ENCODE results near the gene KCNA1. TPM values are rescaled to one million over a fixed set of nuclear protein-coding genes. Genes with fewer than 3 reads are reported as not detected.

The KCNA1 gene
- total RNA-seq, 1 experiment from 2014 or later = not detected

GRCh38 chr12:4894019-4894418 is 15.7 kb upstream of the KCNA1 start:
- ChIA-PET POLR2A (ENCODE audit: unreplicated experiment) (no interaction called here), CTCF (no interaction called here)
- intact Hi-C loops (cut with micrococcal nuclease) = no loop called here

GRCh38 chr12:4899364-4899763 is 10.3 kb upstream of the KCNA1 start:
- Histone ChIP-seq H2AFZ (ENCODE audit: low read length) (no peak overlapping the region), H3K27ac (ENCODE audit: low read length) (no peak overlapping the region), H3K4me1 (ENCODE audit: insufficient read depth, low read length) (no peaks in the 10 kb centered on the region), H3K27me3 (ENCODE audit: low read length) (peaks cover 6% of the 10 kb centered on the region), H3K36me3 (ENCODE audit: low read depth, low read length) (no peaks in the 10 kb centered on the region), H4K20me1 (ENCODE audit: low read length) (no peaks in the 10 kb centered on the region), H3F3A (ENCODE audit: low read length, unreplicated experiment) (no peaks in the 10 kb centered on the region), H3K4me2 (ENCODE audit: low read length) (no peak overlapping the region), H3K9me3 (ENCODE audit: low read length) (no peaks in the 10 kb centered on the region), H3K4me3 (ENCODE audit: low read length) (no peak overlapping the region), H3K9ac (ENCODE audit: low read length) (no peak overlapping the region), H3K79me2 (ENCODE audit: low read length) (no peaks in the 10 kb centered on the region), H3K9me2 (replicated peaks; ENCODE audit: low read length) (no peaks in the 10 kb centered on the region)
- ChIA-PET POLR2A (ENCODE audit: unreplicated experiment) (no interaction called here), CTCF (no interaction called here)
- DNase-seq = no peak
- no TSS peak for BruUV-seq (replicated peaks)
- intact Hi-C loops (cut with micrococcal nuclease) = no loop called here
- 0 out of 2 replicates have a peak, but pooled peaks have one; percentile 8 for TF ChIP-seq CTCF (conservative IDR thresholded peaks at IDR 0.05; ENCODE audit: low read depth, low read length)
- no peak for TF ChIP-seq EZH2 (IDR thresholded peaks at IDR 0.05; ENCODE audit: low read length, unreplicated experiment)
- no peak for TF ChIP-seq EZH2phosphoT487 (IDR thresholded peaks at IDR 0.05; ENCODE audit: borderline replicate concordance, low read length)
- ATAC-seq = no peak

More at GRCh38 chr12:4894019-4894418, 15.7 kb upstream of the KCNA1 start:
- no peak overlapping the region for H3K9ac ChIP-seq (ENCODE audit: low read length)
- H3K4me1 ChIP-seq (ENCODE audit: insufficient read depth, low read length) = no peaks in the 10 kb centered on the region
- no peaks in the 10 kb centered on the region for H3K36me3 ChIP-seq (ENCODE audit: low read depth, low read length)
- H3K4me3 ChIP-seq (ENCODE audit: low read length) = no peak overlapping the region
- peaks cover 17% of the 10 kb centered on the region for H3K27me3 ChIP-seq (ENCODE audit: low read length)
- DNase-seq (no peak), ATAC-seq (no peak)
- no TSS peak for BruUV-seq (replicated peaks)
- no peaks in the 10 kb centered on the region for H3K79me2 ChIP-seq (ENCODE audit: low read length)
- H2AFZ ChIP-seq (ENCODE audit: low read length) = no peak overlapping the region
- TF ChIP-seq EZH2phosphoT487 (IDR thresholded peaks at IDR 0.05; ENCODE audit: borderline replicate concordance, low read length) (no peak), EZH2 (IDR thresholded peaks at IDR 0.05; ENCODE audit: low read length, unreplicated experiment) (no peak), CTCF (conservative IDR thresholded peaks at IDR 0.05; ENCODE audit: low read depth, low read length) (no peak)
- H4K20me1 ChIP-seq (ENCODE audit: low read length) = no peaks in the 10 kb centered on the region
- H3F3A ChIP-seq (ENCODE audit: low read length, unreplicated experiment) = no peaks in the 10 kb centered on the region
- no peak overlapping the region for H3K4me2 ChIP-seq (ENCODE audit: low read length)
- no peaks in the 10 kb centered on the region for H3K9me2 ChIP-seq (replicated peaks; ENCODE audit: low read length)
- H3K9me3 ChIP-seq (ENCODE audit: low read length) = no peaks in the 10 kb centered on the region
- no peak overlapping the region for H3K27ac ChIP-seq (ENCODE audit: low read length)

GRCh38 chr12:4900327-4900726 is 9.4 kb upstream of the KCNA1 start:
- Histone ChIP-seq H3K36me3 (ENCODE audit: low read depth, low read length) (no peaks in the 10 kb centered on the region), H3K4me2 (ENCODE audit: low read length) (no peak overlapping the region), H2AFZ (ENCODE audit: low read length) (no peak overlapping the region), H4K20me1 (ENCODE audit: low read length) (no peaks in the 10 kb centered on the region), H3K9me3 (ENCODE audit: low read length) (no peaks in the 10 kb centered on the region), H3K79me2 (ENCODE audit: low read length) (no peaks in the 10 kb centered on the region), H3F3A (ENCODE audit: low read length, unreplicated experiment) (no peaks in the 10 kb centered on the region), H3K9me2 (replicated peaks; ENCODE audit: low read length) (no peaks in the 10 kb centered on the region), H3K27me3 (ENCODE audit: low read length) (no peaks in the 10 kb centered on the region), H3K9ac (ENCODE audit: low read length) (no peak overlapping the region), H3K4me1 (ENCODE audit: insufficient read depth, low read length) (no peaks in the 10 kb centered on the region), H3K27ac (ENCODE audit: low read length) (no peak overlapping the region), H3K4me3 (ENCODE audit: low read length) (no peak overlapping the region)
- intact Hi-C loops (cut with micrococcal nuclease) = no loop called here
- TF ChIP-seq EZH2phosphoT487 (IDR thresholded peaks at IDR 0.05; ENCODE audit: borderline replicate concordance, low read length) (no peak), EZH2 (IDR thresholded peaks at IDR 0.05; ENCODE audit: low read length, unreplicated experiment) (no peak), CTCF (conservative IDR thresholded peaks at IDR 0.05; ENCODE audit: low read depth, low read length) (no peak)
- POLR2A ChIA-PET (ENCODE audit: unreplicated experiment) = no interaction called here
- ATAC-seq = no peak
- CTCF ChIA-PET = no interaction called here
- BruUV-seq (replicated peaks) = no TSS peak
- no peak for DNase-seq

Data from PC-3 (cell line).